DOHH2 (cell line): Measurements from ENCODE around the gene ST6GALNAC5.

Experiments
- H3F3A ChIP-seq: fragments of 200-600 bp; sonication (generic), shearing (Covaris generic); 2 replicates; pipeline ENCODE4 v1.6.0; 2016; ENCODE audit warnings: antibody characterized with exemption, mild to moderate bottlenecking; ENCODE audit not compliant: control insufficient read depth, insufficient read depth
- H3K27ac ChIP-seq: fragments of 200-600 bp; sonication (generic); 2 replicates; pipeline ENCODE4 v1.5.1; 2014; ENCODE audit warnings: low read depth, mild to moderate bottlenecking, low read length, moderate library complexity
- H3K27me3 ChIP-seq: fragments of 200-600 bp; sonication (generic); 2 replicates; pipeline ENCODE4 v1.6.1; 2014; ENCODE audit warnings: mild to moderate bottlenecking, low read length, mixed read lengths; ENCODE audit not compliant: control insufficient read depth
- H3K36me3 ChIP-seq: fragments of 200-600 bp; sonication (generic); 2 replicates; pipeline ENCODE4 v1.6.1; 2014; ENCODE audit warnings: mild to moderate bottlenecking, low read length, moderate library complexity, mixed read lengths; ENCODE audit not compliant: control insufficient read depth
- H3K4me1 ChIP-seq: fragments of 200-600 bp; sonication (generic); 2 replicates; pipeline ENCODE4 v1.6.1; 2014; ENCODE audit warnings: mild to moderate bottlenecking, low read length, mixed read lengths; ENCODE audit not compliant: control insufficient read depth
- H3K4me2 ChIP-seq: fragments of 200-600 bp; sonication (generic); 2 replicates; pipeline ENCODE4 v1.6.0; 2014; ENCODE audit warnings: mild to moderate bottlenecking, low read length, moderate library complexity
- H3K4me3 ChIP-seq: fragments of 200-600 bp; sonication (generic); 2 replicates; pipeline ENCODE4 v1.5.1; 2014; ENCODE audit warnings: mild to moderate bottlenecking, low read length, mixed read lengths
- H3K79me2 ChIP-seq: fragments of 200-600 bp; sonication (generic); 2 replicates; pipeline ENCODE4 v1.6.1; 2014; ENCODE audit warnings: mild to moderate bottlenecking, low read length, mixed read lengths; ENCODE audit not compliant: control insufficient read depth
- H3K9me2 ChIP-seq: fragments of 200-600 bp; sonication (generic); replicated peaks from 2 replicates; pipeline ENCODE4 v1.6.1; 2014; ENCODE audit warnings: mild to moderate bottlenecking, low read length, mixed read lengths; ENCODE audit not compliant: control insufficient read depth
- H3K9me3 ChIP-seq: fragments of 200-600 bp; sonication (generic); 2 replicates; pipeline ENCODE4 v1.6.1; 2014; ENCODE audit warnings: antibody characterized with exemption, low read length, mixed read lengths; ENCODE audit not compliant: control insufficient read depth, insufficient read depth
- H4K20me1 ChIP-seq: fragments of 200-600 bp; sonication (generic); 2 replicates; pipeline ENCODE4 v1.6.0; 2014; ENCODE audit warnings: low read depth, mild to moderate bottlenecking, antibody characterized with exemption, low read length, moderate library complexity; ENCODE audit not compliant: control insufficient read depth, insufficient read depth
- EZH2phosphoT487 ChIP-seq: fragments of 200-600 bp; sonication (generic); IDR thresholded peaks from 2 replicates; pipeline ENCODE4 v1.6.1; 2017; ENCODE audit warnings: borderline replicate concordance, mild to moderate bottlenecking, antibody characterized with exemption, low read length, moderate library complexity, mixed read lengths
- TF ChIP-seq, protein P1 (sequence below): fragments of 200-600 bp; sonication (generic); IDR thresholded peaks from one replicate; pipeline ENCODE4 v1.5.1; 2014; ENCODE audit warnings: antibody characterized with exemption, mild to moderate bottlenecking, low read depth, low read length; ENCODE audit not compliant: poor library complexity, severe bottlenecking

The ST6GALNAC5 gene

DNA sequence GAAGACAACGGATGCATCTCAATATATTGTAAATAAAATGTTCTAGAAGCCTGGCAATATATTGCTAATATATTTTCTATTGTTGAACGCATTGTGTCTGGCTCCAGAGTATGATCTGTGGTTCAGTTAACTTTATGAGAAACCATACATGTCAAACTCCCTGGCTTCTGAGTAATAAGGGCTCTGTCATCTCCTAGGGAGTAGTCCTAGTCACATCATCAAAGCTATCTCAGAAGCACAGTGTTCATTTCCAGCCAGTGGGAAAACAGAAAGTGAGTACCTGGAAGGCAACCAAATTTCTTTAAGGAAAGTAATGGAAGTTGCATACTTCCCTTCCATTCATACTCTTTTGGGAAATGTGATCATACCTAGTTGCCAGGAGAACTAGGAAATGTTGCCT, 27.0 kb upstream of the ST6GALNAC5 start:
- no peak for TF ChIP-seq EZH2phosphoT487
- TF ChIP-seq, protein P1, sequence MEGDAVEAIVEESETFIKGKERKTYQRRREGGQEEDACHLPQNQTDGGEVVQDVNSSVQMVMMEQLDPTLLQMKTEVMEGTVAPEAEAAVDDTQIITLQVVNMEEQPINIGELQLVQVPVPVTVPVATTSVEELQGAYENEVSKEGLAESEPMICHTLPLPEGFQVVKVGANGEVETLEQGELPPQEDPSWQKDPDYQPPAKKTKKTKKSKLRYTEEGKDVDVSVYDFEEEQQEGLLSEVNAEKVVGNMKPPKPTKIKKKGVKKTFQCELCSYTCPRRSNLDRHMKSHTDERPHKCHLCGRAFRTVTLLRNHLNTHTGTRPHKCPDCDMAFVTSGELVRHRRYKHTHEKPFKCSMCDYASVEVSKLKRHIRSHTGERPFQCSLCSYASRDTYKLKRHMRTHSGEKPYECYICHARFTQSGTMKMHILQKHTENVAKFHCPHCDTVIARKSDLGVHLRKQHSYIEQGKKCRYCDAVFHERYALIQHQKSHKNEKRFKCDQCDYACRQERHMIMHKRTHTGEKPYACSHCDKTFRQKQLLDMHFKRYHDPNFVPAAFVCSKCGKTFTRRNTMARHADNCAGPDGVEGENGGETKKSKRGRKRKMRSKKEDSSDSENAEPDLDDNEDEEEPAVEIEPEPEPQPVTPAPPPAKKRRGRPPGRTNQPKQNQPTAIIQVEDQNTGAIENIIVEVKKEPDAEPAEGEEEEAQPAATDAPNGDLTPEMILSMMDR, result no peak
- Histone ChIP-seq H3K4me3 (no peak overlapping the region), H3K4me2 (no peak overlapping the region), H4K20me1 (no peaks in the 10 kb centered on the region), H3K36me3 (no peaks in the 10 kb centered on the region), H3K9me3 (no peaks in the 10 kb centered on the region), H3K4me1 (no peaks in the 10 kb centered on the region), H3K27me3 (no peaks in the 10 kb centered on the region), H3K27ac (no peak overlapping the region), H3K79me2 (no peaks in the 10 kb centered on the region), H3F3A (no peaks in the 10 kb centered on the region), H3K9me2 (no peaks in the 10 kb centered on the region)

DNA sequence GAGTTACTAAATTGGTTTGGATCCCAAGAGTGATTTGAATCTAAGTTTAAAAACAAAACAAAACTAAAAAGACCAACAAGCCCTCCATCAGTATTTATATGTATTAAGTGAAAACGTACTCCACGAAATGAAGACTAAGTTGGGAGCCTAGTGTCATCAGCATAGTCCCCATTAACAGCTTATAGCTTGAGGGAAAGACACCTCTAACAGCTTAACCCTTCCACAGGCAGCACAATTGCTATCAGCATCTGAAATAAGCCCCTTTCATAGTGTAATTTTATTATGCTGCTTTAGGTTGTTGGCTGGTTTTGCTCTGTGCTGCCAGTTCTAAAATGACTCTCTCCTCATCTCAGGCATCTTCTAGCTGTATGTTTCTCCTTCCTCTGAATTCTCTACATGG, 25.8 kb upstream of the ST6GALNAC5 start:
- Histone ChIP-seq H3K79me2 (no peaks in the 10 kb centered on the region), H3K4me2 (no peak overlapping the region), H3K36me3 (no peaks in the 10 kb centered on the region), H3K9me2 (no peaks in the 10 kb centered on the region), H3K27me3 (no peaks in the 10 kb centered on the region), H3K27ac (no peak overlapping the region), H4K20me1 (no peaks in the 10 kb centered on the region), H3K4me1 (no peaks in the 10 kb centered on the region), H3K4me3 (no peak overlapping the region), H3K9me3 (no peaks in the 10 kb centered on the region), H3F3A (no peaks in the 10 kb centered on the region)
- TF ChIP-seq EZH2phosphoT487, result no peak
- TF ChIP-seq, protein P1, result no peak

DNA sequence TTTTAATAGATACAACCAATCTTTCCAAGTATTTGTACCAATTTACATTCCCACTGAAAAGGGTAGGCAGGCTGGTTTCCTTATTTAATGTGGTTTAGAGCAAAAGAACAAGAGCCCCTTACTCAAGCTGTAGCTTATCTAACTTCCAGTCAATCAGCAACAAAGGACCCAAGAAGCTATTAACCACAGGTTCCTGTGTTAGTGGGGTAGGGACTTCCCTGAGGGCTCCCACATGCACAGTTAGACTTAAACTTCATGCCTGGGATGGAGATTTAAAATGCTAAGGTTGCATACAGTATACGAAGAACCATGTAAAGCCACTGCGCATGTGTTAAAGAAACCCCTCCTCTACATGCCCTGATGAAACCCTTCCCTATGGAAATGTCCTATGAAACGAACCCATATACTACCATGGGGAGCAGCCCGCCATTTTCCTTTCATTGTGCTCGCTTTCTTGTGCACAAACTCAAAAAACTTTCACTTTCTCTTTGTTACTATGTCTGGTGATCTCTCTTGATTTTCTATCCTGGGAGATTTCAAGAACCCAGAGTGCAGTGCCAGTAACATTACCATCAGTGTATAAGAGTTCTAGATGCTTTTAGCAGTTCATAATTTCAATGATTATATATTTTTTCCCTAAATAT, 23.3 kb upstream of the ST6GALNAC5 start:
- Histone ChIP-seq H3K79me2 (no peaks in the 10 kb centered on the region), H3F3A (no peaks in the 10 kb centered on the region), H3K27me3 (no peaks in the 10 kb centered on the region), H3K4me2 (no peak overlapping the region), H3K4me3 (no peak overlapping the region), H3K36me3 (no peaks in the 10 kb centered on the region), H3K4me1 (no peaks in the 10 kb centered on the region), H3K9me3 (no peaks in the 10 kb centered on the region), H3K27ac (no peak overlapping the region), H3K9me2 (no peaks in the 10 kb centered on the region), H4K20me1 (no peaks in the 10 kb centered on the region)
- no peak for TF ChIP-seq EZH2phosphoT487
- TF ChIP-seq, protein P1, result no peak
